GM18909 (cell line): Measurements from ENCODE around the gene KRTAP2-4.
"Not testable (repeated sequence)": the region's sequence is repeated elsewhere in the genome, so short reads cannot be mapped to it uniquely, and the experiment has no call there.

ENCODE experiments used
- ATAC-seq: cut with Tn5 transposase; IDR thresholded peaks from one replicate; pipeline ENCODE4 v1.9.1; 2021; ENCODE audit warnings: mild to moderate bottlenecking; ENCODE audit not compliant: unreplicated experiment, poor library complexity

The KRTAP2-4 gene

GRCh38 chr17:41073676-41074075, 8.0 kb upstream of the KRTAP2-4 start:
- no peak for ATAC-seq

GRCh38 chr17:41071606-41072360, 6.1 kb upstream of the KRTAP2-4 start:
- no peak for ATAC-seq

- ATAC-seq = no peak
Observed at GRCh38 chr17:41069031-41069430, 3.4 kb upstream of the KRTAP2-4 start.

- ATAC-seq = no peak
Observed at GRCh38 chr17:41067281-41067680, 1.6 kb upstream of the KRTAP2-4 start.

GRCh38 chr17:41065016-41065689, 526 bp downstream of the KRTAP2-4 start:
- ATAC-seq = not testable (repeated sequence)

GRCh38 chr17:41064301-41064700, 1.4 kb downstream of the KRTAP2-4 start:
- no peak for ATAC-seq

GRCh38 chr17:41063449-41063848, 2.2 kb downstream of the KRTAP2-4 start:
- ATAC-seq = no peak

- ATAC-seq = no peak
Observed at GRCh38 chr17:41061964-41062363, 3.7 kb downstream of the KRTAP2-4 start.

GRCh38 chr17:41060052-41060604, 5.6 kb downstream of the KRTAP2-4 start, which contains the start of gene KRTAP2-3:
Gene KRTAP2-3, minus strand, starts transcription at chr17:41060114. Its CDS starts 64 bp downstream, at chr17:41060050.
- ATAC-seq = no peak

- not testable (repeated sequence) for ATAC-seq
Observed at GRCh38 chr17:41059276-41060051, 6.2 kb downstream of the KRTAP2-4 start.

- ATAC-seq = no peak
Observed at GRCh38 chr17:41058741-41059140, 6.9 kb downstream of the KRTAP2-4 start.

- no peak for ATAC-seq
Observed at GRCh38 chr17:41057547-41057946, 8.1 kb downstream of the KRTAP2-4 start.

GRCh38 chr17:41055130-41055529, 10.5 kb downstream of the KRTAP2-4 start, which contains the start of gene KRTAP2-2:
Gene KRTAP2-2, minus strand, starts transcription at chr17:41055230. Its CDS starts 19 bp downstream, at chr17:41055211.
- not testable (repeated sequence) for ATAC-seq

- not testable (repeated sequence) for ATAC-seq
Observed at GRCh38 chr17:41054556-41054955, 11.1 kb downstream of the KRTAP2-4 start.

- no peak for ATAC-seq
Observed at GRCh38 chr17:41054025-41054424, 11.7 kb downstream of the KRTAP2-4 start.

GRCh38 chr17:41052566-41052965, 13.1 kb downstream of the KRTAP2-4 start:
- no peak for ATAC-seq

- no peak for ATAC-seq
Observed at GRCh38 chr17:41049110-41049509, 16.6 kb downstream of the KRTAP2-4 start.

- no peak for ATAC-seq
Observed at GRCh38 chr17:41048441-41048840, 17.2 kb downstream of the KRTAP2-4 start.

- ATAC-seq = not testable (repeated sequence)
Observed at GRCh38 chr17:41046735-41047465, 18.8 kb downstream of the KRTAP2-4 start, which contains the start of gene KRTAP2-1. Gene KRTAP2-1, minus strand, starts transcription at chr17:41047316. Its CDS starts 49 bp downstream, at chr17:41047267.

GRCh38 chr17:41042953-41043352, 22.7 kb downstream of the KRTAP2-4 start:
- no peak for ATAC-seq
